T-helper 1 cell (primary cell): ENCODE results near the gene MAN1B1.
"Not testable (repeated sequence)": the region's sequence is repeated elsewhere in the genome, so short reads cannot be mapped to it uniquely, and the experiment has no call there.

Experiments used
- DNase-seq, 5 donors: peaks; one replicate each; pipeline ENCODE4 v3.0.0-alpha.2; 2012 to 2020

The MAN1B1 gene

DNA sequence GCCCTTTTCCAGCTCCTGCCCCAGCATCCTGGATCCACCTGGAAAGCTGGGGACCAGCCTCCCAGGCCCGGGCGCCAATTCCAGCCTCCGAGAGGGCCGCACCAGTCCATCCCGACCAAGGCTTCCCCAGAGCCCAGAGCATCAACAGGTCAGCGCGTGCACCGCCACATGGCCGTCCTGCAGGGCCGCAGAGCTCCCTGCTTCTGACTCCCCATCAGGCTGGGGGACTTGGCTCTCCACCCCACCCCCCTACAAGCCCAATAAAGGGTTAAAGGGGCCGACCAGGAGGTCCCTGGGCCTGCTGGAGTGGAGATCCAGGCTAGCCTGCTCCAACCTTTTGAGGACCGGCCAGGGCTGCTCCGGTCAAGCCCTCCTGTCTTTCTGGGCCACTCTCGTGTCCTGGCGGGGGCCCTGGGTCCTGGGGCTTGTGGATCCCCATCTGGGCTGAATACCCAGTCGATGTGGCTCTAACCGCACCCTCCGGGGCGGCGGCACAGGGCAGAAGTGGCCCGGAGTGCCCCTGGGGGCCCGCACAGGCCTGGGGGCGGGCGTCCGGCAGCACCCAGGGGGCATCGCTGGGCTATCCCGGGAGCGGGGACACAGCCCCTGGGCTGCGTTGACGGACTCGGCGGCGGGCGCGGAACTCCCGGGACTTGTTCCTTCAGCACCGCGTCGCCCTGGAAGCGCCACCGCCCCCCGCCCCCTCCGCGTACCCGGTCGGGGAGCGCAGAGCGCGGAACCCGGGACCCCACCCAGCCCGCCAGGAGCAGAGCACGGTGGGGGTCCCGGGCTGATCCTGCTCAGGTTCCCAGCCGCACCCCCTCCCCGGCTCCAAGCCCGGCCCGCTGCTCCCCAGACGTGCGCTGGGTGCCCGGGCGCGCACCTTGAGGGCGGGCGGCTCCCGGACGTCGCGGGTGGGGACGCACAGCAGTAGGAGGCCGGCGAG is 33.5 kb upstream of the MAN1B1 start:
- DNase-seq = no peak

GRCh38 chr9:137053944-137054931 is 32.5 kb upstream of the MAN1B1 start, which contains the start of gene ENTPD2:
Gene ENTPD2 (minus strand): TSS chr9:137054061. CDS start chr9:137053997, 64 bp downstream.
- DNase-seq = peak in 1 of 5 donors; percentile 43

DNA sequence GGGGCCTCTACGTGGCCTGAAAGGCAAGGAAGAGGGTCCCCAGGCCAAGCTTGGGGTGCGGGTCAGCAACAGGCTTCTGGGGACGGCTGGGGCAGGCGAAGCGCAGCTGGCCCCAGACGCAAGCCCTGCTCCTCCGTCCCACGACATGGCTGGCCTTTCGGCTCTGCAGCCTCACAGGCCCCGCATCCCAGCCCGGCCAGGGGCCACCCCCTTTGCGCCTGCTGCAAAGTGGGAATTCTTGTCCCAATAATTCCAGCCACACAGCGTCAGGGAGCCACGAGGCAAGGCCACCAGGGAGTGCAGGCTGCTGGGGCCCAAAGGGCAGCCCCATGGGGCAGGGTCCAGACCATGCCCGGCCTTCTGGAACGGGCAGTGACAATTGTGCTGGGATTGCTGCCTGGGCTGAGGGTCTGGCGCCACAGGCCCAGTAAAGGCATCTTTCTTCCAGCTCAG is 31.8 kb upstream of the MAN1B1 start:
- no peak for DNase-seq

DNA sequence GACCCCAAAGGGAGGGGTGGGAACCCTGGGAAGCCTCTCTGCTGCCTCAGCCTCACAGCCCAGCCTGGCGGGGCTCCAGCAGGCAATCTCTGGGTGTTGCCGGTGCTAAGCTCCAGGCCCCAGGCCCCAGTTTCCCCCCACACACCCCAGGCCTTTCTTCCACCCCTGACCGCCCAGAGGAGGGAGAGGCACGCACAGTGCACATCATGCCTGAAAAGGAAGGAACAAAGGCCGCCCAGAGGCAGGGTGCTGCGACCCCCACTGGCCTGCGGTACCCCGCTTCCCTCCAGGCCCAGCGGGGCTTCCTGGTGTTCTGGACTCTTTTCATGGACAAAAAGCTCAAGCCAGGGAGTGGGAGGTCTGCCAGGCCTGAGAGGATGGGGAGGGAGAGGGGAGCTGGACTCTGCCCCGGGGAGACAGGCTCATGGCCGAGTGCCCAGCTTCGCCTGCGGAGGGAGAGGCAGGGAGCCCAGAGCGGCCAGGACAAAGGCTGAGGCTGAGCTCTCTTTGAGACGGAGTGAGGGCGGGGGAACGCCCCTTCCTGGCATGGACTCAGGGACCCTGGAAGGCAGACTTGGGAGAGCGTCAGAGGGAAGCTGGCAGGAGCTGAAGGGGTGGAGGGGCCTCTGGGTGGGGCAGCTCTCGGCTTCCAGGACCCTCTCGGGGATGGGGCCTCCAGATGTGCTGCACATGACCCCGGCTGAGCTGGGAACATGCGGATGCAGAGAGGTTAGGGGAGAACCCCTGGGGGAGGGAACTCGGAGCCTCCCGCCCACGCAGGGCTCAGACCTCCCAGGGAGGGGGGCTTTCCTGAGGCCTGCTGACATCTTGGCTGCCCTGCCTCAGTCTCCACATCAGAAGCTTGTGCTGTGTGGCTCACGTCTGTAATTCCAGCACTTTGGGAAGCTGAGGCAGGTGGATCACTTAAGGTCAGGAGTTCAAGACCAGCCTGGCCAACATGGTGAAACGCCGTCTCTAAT is 31.1 kb upstream of the MAN1B1 start:
- no peak for DNase-seq

DNA sequence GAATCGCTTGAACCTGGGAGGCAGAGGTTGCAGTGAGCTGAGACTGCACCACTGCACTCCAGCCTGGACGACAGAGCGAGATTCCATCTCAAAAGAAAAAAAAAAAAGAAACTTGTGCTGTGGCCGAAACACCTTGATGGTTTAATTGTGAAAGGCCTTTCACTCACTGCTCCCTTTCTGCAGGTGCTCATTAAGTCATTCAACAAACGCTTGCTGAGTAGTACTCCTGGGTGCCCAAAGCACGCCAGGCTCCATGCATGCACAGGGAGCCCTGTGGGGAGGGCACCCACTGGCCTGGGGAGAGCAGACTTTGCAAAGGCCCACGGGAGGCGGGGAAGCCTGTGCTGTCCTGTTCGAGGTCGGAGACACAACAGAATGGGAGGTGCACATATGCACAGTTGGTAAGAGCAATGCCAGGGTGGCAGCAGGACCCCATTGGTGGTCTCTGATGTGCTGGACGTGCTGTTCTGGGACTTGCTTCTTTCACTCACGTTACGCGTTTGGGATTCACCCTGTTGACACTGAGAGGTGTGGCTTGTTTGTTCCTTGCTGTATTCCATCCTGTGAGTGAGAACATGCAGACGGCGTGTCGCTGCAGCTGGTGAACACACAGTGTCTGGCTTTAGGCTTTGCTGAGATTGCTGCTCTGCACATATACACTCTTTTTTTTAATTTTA is 29.9 kb upstream of the MAN1B1 start:
- no peak for DNase-seq

DNA sequence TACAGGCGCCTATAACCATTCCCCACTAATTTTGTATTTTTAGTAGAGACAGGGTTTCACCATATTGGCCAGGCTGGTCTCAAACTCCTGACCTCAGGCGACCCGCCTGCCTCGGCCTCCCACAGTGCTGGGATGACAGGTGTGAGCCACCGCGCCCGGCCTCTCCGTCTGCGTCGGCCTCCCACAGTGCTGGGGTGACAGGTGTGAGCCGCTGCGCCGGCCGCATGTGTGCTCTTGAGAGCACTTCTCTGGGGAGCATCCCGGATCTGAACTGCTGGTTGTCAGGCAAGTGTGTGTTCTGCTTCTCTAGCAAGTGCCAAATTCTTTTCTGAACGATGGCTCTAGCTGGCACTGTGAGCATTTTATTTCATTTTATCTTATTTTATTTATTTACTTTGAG is 29.2 kb upstream of the MAN1B1 start:
- DNase-seq = no peak

- no peak for DNase-seq
Observed at GRCh38 chr9:137058521-137059234, 28.1 kb upstream of the MAN1B1 start.

- no peak for DNase-seq
Observed at GRCh38 chr9:137062384-137062783, 24.4 kb upstream of the MAN1B1 start.

DNA sequence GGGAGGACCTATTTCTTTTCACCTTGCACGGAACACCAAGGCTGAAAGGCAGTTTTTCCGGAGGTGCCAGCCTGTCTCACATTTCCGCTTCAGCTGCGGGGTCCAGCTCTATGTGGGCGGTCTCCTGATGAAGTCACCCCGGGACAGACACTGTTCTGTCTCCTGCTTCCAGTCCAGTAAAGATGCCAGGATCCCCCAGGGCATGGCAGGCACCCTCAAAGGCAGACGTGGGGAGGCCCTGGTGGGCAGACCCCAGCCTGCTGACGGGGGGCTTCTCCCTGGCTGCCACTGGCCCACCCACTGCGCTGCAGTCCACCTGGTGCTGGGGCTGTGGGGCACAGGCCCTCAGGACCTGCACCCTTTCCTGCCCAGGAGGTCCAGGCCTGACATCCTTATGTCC is 24.0 kb upstream of the MAN1B1 start:
- DNase-seq = not testable (repeated sequence)

- DNase-seq = no peak
Observed at GRCh38 chr9:137063311-137064026, 23.3 kb upstream of the MAN1B1 start.

GRCh38 chr9:137064027-137064879 is 22.5 kb upstream of the MAN1B1 start:
- peak in 2 of 5 donors; percentile 41 to 43 for DNase-seq

DNA sequence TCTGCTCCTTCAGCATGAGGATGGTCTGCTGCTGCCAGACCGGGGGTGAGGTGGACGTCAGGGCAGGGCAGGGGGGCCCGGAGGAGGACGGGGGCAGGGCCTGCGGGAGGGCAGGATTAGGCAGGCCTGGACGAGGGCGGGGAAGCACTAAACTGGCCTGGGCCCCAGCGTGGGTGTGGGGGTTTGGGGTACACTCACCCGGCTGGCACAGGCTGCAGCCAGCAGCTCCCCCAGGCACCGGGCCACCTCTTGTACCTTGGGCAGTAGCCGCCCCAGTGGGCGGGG is 22.0 kb upstream of the MAN1B1 start:
- DNase-seq = no peak

- no peak for DNase-seq
Observed at GRCh38 chr9:137065336-137065967, 21.3 kb upstream of the MAN1B1 start.

DNA sequence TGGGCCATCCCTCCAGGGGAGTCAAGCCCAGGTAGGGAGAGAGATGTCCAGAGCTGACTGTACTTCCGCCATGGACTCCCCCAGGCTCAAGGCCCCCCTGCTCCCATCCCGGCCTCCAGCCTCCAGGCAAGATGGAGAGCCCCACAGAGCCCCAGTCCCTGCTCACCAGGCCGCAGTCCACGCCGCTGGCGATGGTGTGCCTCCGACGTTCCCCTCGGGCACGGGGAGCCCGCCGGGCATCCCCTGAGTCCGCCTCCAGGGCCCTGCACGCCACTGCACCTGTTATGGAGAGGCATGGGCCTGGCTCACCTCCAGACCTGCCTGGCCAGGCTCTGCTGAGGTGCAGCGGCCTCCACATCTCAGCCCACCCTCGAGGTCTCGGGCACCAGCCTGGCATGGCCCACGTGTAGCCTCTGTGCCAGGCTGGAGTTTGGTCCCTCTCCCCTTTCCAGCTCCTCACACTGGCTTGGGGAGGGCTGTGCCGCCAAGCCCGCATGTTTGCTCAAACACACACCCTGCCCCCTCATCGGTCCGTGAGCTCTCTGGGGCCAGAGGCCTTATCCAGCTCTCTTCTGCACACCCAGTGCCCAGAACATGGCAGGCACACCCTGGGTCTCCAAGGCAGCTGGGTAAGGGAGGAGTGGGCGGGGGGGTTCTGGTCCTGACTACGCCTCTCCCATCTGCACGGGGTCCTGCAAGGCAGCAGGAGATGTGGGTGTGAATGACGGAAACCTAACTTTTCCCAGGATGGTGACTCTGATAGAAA is 20.5 kb upstream of the MAN1B1 start:
- DNase-seq = no peak

GRCh38 chr9:137067860-137068538 is 18.8 kb upstream of the MAN1B1 start:
- DNase-seq = peak; percentile 66 to 87 (median 78)

GRCh38 chr9:137068539-137069507 is 18.0 kb upstream of the MAN1B1 start:
- no peak for DNase-seq
